Measurements from ENCODE around the gene CAMK1D.

The CAMK1D gene

DNA sequence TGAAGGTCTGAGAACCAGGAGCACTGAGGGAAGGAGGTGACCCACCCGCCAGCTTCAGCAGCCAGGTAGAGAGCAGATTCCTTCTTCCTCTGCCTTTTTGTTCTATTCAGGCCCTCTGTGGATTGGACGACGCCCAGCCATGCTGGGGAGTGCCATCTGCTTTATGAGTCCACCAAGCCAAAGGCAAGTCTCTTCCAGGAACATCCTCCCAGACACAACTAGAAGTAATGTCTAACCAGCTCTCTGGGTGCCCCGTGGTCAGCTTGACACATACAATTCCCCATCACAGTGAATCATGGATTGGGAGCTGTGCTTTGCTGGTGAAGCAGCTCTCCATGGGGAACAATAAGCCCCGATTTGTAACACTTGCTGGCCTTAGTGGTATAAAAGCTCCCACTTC lies 526.9 kb downstream of the CAMK1D start:
- no peak for DNase-seq (ENCODE audit: low spot score)

DNA sequence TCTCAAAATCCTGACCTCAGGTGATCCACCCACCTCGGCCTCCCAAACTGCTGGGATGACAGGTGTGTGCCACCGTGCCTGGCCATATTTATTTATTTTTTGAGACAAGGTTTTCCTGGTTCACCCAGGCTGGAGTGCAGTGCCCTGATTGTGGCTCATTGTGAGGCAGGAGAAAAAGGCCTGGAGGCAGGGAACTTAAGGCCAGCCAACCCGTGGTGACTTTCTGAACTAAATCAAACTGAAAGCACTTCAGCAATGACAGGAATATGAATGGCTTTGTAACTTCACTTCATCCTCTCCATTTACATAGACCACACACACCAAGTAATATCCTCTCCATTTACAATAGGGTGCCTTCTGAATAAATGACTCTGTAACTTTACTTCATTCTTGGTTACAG lies 527.8 kb downstream of the CAMK1D start:
- no peak for FAIRE-seq
- no peak for DNase-seq (ENCODE audit: low spot score)

More for the DNA sequence above, 526.9 kb downstream of the CAMK1D start:
- no peak for FAIRE-seq

DNA sequence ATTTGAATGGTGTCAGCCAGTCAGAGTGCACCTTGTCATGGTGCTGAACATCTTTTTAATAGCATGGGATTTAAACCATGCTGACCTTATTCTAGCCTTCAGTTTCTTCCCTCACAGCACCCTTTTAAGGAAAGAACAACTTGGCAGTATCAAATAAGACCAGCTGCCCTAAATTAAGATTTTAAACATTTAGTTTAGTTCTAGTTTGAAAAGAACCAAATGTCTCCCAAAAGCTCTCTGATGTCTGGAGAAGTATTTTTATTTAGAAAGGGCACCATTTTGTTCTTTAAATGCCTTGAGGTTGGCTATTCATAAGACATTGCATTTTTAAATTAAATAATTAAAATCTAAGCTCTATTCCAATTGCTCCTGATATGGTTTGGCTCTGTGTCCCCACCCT lies 531.1 kb downstream of the CAMK1D start:
- FAIRE-seq, result no peak
- no peak for DNase-seq (ENCODE audit: low spot score)

DNA sequence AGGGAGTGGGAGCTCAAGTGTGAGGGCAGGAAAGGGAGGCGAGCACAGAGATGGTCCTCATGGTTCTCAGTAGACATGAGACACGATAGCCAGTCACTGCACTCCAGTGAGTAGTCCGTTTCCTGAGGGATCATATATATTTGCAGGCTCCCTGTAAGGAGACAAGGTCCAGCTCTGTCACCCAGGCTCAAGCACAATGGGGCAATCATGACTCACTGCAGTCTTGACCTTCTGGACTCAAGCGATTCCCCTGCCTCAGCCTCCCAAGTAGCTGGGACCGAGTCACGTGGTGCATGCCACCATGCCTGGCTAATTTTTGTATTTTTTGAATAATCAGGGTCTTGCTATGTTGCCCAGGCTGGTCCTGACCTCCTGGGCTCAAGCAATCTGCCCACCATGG lies 535.5 kb downstream of the CAMK1D start:
- no peak for FAIRE-seq
- peak; percentile 13 for DNase-seq (ENCODE audit: low spot score)
